SKM-1 (cell line): ENCODE data around the gene MACF1.
"Not testable (repeated sequence)": the region's sequence is repeated elsewhere in the genome, so short reads cannot be mapped to it uniquely, and the experiment has no call there.

ENCODE experiments used
- DNase-seq: peaks from one replicate; lab custom pipeline; 2025; ENCODE audit not compliant: unreplicated experiment; lab: John Stamatoyannopoulos, UW

The MACF1 gene

GRCh38 chr1:39178541-39179431, 25.7 kb upstream of the MACF1 start:
- no peak for DNase-seq

GRCh38 chr1:39181311-39181710, 23.2 kb upstream of the MACF1 start:
- no peak for DNase-seq

DNA sequence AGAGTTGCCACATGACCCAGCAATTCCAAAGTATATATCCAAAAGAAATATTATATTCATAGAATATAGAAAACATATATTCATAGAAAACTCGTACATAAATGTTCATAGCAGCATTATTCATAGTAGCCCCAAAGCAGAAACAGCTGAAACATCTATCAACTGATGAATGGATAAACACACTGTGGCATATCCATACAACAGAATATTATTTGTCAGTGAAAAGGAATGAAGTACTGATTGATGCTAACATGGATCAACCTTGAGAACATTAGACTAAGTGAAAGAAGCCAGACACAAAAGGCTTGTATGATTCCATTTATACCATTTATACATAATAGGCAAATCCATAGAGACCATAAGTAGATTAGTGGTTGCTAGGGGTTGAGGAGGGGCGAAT, 21.7 kb upstream of the MACF1 start:
- no peak for DNase-seq

DNA sequence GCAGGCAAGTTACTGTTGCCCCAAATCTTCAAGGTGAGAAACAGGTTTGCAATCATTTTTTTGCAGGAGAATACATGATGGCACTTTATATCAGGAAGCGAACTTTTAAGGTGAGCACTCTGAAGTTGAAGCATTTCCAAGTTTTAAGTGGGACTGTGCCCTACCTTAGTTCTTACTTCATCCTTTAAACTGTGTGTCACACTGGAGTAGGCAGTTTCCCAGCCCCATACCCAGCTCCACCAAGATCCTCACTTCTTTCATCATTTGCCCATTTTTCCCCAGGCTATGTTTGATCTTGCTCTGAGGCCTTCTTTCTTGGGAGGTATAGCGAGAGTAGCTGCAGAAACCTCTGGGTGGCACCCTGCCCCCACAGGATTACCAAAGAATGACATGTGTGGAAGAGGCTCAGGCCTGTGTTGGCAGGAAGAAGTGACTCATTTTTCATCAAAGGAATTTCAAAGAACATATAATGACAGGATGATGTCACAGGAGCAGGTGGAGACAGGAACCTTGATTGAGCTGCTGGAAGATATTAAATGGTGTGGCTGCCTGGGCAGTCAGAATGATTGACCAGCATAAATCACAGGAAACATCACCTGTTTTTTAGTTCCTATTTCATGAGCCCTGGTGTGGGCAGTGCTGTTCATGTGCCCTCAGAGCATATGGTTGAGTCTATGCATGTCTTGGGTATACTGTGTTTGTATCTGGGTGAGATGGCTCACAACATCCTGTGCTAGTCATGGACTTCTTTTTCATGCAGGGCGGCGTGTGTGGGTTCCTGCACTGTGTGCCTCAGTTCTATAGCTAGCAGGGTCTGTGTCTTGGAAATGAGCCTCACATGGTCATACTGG, 20.8 kb upstream of the MACF1 start:
- DNase-seq = peak; percentile 48

DNA sequence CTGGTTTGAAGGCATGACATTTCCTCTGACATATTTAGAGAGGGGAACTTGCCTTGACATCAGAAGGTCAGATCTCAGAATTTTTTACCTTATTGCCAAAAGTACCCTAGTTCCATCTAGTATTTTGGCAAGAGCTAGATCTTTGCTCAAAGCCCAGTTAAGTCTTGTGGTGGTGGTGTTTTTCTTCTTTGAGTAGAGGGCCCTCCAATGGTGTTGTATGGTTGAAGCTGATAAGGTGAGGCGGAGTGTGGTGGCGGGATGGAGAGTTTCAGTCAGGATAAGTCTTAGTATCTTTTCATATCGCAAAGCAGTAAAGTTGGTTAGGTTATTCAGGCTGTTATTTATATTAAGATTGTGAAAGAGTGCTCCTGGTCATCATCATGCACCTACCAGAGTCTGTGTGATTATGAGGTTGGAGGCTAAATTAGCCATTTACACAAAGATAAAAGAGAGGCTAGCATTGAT, 20.1 kb upstream of the MACF1 start:
- no peak for DNase-seq

DNA sequence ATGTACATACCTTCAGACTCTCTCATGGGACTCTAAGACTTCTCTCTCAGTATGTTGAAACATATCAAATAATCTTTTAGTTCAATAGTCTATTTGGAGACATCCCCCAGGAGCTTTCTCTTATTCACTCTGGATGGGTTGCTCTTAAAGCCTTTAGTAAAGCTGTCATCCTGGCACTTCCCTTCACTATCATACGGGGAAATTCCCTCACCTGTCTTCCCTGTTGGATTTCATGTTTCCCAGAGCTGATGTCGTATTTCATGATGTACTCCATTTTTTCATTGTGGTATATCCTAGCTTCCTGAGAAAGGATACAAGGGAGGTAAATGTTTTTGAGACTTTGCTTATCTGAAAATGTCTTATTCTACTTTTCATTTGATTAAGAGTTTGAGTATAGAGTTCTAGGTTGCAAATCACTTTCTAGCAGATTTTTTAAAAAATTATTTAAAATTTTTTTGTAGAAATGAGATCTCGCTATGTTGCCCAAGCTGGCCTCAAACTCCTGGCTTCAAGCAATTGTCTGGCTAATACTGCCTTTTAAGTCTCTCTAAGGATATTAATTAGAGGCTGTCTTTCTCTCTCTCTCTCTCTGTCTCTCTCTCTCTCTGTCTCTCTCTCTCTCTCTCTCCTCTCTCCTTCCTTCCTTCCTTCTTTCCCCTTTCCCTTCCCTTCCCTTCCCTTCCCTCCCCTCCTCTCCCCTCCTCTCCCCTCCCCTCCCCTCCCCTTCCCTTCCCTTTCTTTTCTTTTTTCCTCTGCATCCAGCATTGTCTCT, 17.0 kb upstream of the MACF1 start:
- no peak for DNase-seq

DNA sequence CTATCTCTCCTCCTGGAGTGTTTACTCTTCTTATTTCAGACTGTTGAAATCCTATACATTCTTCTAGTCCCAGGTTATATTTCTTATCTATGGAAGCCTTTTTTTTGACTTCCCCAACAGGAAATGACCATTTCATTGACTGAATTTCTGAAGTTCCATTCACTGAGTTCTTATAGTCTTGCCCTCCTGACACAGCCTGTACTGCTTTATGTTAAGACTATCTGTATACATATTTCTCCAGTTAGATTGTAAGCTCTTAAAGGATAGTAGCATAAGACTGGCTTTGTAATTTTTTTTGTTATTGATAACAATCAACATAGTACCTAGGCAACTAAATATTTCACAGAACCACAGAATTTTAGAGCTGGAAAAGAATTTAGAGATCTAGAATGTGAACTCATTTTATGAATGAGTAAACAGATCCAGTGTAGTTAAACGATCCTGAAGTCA, 14.9 kb upstream of the MACF1 start:
- DNase-seq = no peak

DNA sequence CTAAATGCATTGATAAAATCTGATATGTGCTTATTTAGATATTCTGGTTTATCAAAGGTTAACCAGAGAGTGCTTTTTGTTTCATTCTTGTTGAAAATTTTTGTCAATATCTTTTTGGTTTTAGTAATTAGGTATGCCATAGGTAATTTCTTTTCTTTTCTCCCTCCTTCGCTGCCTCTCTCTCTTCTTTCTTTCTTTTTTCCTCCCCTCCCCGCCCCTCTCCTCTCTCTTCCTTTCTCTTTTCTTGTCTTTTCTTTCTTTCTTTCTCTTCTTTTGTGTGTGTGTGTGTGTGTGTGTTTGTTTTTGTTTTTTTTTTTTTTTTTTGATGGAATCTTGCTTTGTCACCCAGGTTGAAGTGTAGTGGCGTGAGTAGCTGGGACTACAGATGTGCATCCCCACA, 14.4 kb upstream of the MACF1 start:
- no peak for DNase-seq

GRCh38 chr1:39194398-39195051, 10.0 kb upstream of the MACF1 start:
- no peak for DNase-seq

- DNase-seq = no peak
These were observed 9.1 kb upstream of the MACF1 start for GRCh38 chr1:39195166-39196111.

GRCh38 chr1:39196244-39197215, 8.0 kb upstream of the MACF1 start:
- peak; percentile 18 for DNase-seq

- no peak for DNase-seq
These were observed 4.9 kb upstream of the MACF1 start for GRCh38 chr1:39199593-39199992.

DNA sequence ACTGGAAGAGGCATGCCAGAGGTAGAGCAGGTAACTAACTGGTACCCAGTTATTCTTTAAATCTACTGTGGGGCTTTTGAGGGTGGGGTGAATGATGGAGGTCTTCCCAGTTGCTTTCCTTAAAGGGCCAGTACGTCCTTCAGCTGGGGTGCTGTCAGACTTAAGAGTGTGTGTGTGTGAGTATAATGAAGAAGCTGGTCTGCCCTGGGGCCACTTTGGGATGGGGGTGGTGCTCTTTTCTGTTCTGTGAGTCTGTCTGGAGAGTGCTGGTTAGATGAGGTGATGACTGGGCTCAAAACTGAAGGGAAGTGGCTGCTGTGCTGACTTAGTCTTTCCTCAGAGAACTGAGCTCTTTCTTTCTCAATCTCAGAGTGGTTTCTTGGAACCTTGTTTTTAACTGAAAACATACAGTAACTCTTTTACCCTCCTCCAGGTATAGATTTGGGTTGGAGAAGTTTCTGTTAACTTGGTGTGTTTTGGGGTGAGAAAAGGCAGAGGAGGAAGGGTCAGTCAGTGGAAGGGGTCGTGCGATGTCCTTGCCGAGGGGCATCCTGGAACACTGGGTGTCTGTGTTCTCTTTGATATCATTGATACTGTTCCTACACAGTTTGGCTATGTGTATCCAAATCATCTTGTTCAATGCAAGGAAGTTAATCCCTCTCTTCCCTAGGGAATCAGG, 746 bp downstream of the MACF1 start:
- DNase-seq = peak; percentile 82

- no peak for DNase-seq
These were observed 1.4 kb downstream of the MACF1 start for GRCh38 chr1:39205781-39206464.

GRCh38 chr1:39208360-39208759, 3.9 kb downstream of the MACF1 start:
- not testable (repeated sequence) for DNase-seq

DNA sequence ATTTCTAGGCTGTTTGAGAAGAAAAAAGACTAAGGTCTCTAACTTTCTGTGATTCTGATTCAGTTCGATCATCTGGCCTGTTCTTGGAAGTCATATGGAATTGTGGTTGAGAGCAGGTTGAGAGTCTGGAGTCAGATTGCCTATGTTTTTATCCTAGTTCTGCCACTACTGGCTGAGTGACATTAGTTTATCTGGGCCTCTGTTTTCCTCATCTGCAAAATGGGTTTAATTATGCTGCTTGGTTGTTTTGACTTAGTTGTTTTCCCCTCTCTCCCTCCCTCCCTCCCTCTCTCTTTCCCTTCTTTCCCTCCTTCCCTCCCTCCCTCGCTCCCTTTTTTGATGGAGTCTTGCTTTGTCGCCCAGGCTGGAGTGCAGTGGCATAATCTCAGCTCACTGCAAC, 6.2 kb downstream of the MACF1 start:
- no peak for DNase-seq

- no peak for DNase-seq
These were observed 8.0 kb downstream of the MACF1 start for GRCh38 chr1:39212499-39212898.
